HUDEP-2 (cell line): ENCODE data around the gene UCN2.
"Not testable (repeated sequence)": the region's sequence is repeated elsewhere in the genome, so short reads cannot be mapped to it uniquely, and the experiment has no call there.

Experiments used
- DNase-seq, 76 experiments: peaks; one replicate each; lab custom pipeline; 2025; ENCODE audit not compliant: unreplicated experiment in 76 of 76; lab: John Stamatoyannopoulos, UW

Gene UCN2

DNA sequence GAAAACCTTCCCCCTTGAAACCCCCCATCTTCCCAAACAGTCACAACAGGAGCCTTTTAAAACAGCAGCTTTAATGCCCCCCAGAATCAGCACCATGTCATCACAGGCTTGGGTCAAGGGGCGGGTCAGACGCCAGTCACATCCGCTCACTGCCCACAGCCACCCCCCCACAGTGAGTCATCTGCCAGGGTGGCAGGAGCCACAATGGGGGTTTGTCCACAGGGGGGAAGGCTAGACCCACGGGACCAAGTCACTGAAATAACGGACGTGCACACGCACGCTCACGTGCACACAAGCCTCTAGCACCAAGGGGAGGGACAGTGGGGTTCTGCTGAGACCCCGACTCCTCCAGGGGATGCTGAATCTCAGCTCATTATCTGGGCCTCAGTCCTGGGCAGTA is 441 bp upstream of the UCN2 start:
- peak in 57 of 76 experiments; percentile 1 to 78 (median 45) for DNase-seq

DNA sequence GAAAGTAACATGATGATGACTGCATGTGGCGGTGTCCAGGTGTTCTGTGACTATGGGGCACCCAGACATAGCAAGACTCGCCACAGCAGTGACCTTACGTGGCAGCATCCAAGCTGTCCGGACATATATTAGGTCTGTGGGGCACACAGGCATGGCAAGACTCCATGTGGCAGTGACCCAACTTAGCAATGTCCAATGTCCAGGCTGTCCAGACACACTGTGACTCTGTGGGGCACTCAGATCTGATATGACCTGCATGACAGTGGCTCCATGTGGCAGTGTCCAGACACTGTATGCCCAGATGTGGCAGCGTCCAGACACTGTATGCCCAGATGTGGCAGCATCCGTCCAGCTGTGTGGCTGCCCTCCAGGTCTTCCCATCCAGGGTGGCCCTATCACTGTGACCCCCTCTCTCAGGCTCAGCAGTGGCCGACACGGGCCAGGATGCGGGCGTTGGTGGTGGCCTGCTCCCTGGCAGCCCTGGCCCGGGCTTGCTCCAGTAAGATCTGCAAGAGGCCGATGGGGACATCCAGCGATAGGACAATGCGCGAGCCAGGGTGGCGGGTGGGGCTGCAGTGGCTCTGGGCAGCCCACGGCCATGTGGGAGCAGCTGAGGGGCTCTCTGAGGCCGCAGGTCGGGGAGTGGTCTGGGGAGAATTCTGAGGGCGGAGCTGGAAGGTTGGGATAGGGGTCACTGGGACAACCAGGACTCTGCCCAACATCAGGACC is 1.1 kb downstream of the UCN2 start:
- DNase-seq: no peak

DNA sequence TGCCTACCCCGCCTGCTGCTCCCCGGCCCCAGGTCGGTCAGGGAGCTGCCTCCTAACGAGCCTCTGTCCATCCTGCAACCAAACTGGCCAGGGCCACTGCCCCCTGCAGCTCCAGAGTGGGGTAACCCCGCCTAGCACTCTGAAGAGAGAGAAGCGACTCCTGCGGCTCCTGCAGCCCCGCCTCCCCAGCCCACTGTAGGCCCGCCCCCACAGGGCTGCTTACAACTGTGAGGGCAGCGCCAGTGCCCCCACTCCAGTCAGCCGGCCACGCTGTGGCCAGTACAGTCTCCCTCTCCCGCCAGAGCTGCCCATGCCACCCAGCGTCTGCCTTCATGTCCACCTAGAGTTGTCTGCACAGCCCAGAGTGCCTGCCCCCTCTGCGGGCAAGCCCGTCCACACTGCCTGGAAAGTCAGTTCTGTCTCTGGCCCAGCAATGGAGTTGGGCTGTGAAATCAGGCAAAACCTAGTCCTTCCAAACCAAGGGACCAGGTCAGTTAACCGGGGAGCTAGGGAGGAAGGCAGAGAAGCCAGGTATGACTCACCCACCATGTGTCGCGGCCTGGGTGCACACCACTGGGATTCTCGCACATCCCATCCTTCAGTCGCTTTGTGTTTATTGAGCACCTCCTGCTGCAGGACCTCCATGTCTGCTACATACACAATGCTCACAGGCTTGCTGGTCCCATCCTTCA is 2.4 kb downstream of the UCN2 start:
- peak in 10 of 76 experiments; percentile 3 to 35 (median 20) for DNase-seq

DNA sequence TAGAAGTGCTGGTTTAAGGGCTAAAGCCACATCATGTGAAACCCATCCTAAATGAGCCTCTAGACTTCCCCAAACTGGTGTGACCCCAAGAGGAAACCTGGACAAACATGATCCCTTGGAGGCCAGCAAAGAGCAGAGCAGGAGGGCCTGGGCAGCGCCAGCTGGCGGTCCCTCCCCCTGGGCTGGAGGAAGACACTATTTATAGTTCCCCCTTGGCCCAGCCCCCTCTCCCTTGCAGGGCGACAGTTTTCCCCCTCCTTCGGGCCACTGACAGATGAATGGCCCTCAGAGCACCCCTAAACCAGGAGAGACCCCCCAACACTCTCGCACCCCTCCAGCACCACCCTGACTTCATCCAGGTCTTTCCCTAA is 2.9 kb downstream of the UCN2 start:
- no peak for DNase-seq

DNA sequence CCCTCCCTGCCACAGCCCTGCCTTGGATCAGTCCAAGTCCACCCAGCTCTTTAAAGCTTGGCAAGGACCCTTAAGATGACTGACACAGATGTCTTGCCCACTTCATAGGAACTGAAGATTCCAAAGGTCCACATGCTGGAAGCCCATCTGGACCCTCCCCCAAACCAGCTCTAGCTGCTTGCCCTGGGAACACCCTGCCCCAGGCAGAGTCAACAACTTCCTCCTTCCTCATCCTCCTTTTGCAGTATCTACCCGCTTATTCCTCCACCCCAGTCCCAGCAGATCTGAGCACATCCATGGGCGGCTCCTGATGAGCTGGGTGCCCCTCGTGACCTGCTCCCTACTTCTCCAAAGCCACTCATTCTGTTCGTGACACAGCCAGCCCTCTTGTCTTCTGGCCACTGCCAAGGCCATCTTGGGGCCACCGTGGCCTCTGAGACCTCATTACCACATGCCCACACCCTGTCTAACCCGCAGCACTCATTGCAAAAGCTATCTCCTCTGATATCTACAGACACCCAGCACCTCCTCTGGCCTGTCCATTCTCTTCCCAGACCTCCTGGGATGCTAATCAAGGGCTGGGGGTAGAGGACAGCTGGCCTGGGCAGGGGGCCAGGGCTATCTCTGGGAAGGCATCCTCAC is 5.0 kb downstream of the UCN2 start:
- DNase-seq: peak in 2 of 76 experiments; percentile 8 to 44

DNA sequence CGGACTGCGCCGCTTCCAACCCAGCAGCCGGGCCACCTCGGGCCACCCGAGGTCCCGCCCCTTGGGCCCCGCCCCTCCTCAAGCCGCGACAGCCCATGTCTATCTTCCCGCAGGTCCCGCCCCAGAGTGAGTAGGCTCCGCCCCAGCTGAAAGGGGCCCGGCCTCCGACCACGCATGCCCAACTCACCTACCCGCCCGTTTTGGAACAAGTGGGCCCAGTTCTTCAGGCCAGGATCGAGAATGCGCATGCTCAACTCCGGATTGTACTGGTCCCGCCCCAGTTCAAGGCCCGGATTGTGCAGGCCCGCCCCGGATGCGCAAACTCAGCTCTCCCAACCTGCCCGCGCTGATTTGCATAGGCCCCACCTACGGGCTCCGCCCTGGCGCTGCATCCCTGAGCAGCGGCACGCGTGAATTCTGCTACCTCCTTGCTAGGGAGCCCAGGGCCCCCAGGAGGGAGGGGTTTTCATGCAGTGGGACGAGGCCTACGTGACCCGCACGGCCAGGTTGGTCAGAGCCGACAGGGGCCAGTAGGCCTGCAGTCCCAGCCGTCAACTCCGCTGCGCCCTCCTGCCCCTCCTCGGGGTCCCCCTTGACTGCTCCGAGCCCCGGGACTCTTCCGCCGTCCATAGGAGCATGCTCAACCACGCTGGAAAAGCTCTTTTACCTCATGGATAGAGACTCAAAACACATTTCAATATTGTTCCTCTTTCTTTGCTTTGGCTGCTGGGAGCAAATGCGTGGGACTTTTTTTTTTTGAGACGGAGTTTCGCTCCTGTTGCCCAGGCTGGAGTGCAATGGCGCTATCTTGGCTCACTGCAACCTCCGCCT is 6.6 kb downstream of the UCN2 start, which contains the start of gene PFKFB4:
Gene PFKFB4 (minus strand): TSS at position 8 of the 831 bp plus-strand sequence. CDS start 26 bp downstream, outside the sequence.
- DNase-seq: peak in 75 of 76 experiments; percentile 91 to 100 (median 99)

DNA sequence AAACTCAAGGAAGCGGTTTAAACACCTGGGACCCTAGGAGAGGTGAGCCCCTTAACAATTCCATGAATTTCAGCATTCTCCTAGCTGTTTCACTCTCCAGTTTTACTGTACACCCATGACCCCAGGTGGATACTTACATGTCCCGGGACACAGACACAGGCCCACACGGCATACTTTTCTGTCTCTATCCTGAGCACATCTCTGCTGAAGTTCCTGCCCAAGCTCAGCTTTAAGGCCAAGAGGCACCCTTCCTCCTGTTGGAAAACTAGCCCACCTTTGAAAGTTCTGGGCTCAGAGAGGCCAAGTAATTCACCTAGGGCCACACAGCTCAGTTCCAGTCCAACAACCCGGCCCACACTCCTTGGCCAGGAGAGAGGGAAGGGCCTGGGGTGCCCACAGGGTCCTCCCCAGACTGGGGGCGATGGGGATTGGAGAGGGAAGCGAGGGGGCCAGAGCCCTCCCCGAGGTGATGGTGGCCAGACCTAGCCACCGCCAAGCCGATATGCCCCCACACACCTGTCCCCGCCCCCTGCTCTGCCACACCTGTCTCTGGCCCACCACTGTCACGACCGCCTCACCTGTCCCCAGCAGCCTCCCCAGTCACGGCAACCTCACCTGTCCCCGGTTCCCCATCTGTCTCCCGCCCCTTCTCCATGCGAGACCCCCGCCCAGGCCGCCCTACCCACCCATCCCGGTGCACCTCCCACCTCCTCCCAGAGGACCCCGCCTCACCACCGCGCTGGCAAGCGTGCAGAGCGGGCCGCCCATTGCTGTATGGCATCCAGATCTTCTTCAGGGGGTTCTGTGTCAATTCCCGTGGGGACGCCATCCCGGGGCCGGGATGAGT is 7.4 kb downstream of the UCN2 start:
- no peak for DNase-seq

DNA sequence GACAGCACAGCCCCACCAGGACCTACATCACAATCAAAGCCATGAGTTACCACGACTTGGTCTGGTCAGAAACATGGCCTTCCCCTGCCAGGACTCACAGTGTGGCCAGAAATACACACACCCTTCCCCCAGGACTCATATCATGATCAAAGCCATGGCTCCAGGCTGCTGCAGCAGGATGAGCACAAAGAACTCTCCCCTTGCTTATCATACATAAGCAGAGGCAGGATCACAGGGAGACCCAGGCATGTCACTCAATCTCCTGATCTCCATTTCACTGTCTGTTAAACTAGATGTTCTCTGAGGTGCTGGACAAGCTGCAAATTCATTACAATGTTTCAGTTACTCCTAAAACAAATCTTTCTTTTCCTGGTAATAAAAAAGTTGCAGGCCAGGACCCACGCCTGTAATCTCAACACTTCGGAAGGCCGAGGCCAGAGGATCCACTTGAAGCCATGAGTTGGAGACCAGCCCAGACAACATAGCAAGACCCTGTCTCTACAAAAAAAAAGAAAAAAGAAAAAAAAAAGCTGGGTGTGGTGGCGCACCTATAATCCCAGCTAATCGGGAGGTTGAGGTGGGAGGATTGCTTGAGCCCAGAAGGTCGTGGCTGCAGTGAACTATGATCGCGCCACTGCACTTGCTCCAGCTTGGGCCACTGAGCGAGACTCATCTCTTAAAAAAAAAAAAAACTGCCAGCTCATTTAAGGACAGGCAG is 8.2 kb downstream of the UCN2 start:
- peak in 74 of 76 experiments; percentile 5 to 84 (median 63) for DNase-seq

DNA sequence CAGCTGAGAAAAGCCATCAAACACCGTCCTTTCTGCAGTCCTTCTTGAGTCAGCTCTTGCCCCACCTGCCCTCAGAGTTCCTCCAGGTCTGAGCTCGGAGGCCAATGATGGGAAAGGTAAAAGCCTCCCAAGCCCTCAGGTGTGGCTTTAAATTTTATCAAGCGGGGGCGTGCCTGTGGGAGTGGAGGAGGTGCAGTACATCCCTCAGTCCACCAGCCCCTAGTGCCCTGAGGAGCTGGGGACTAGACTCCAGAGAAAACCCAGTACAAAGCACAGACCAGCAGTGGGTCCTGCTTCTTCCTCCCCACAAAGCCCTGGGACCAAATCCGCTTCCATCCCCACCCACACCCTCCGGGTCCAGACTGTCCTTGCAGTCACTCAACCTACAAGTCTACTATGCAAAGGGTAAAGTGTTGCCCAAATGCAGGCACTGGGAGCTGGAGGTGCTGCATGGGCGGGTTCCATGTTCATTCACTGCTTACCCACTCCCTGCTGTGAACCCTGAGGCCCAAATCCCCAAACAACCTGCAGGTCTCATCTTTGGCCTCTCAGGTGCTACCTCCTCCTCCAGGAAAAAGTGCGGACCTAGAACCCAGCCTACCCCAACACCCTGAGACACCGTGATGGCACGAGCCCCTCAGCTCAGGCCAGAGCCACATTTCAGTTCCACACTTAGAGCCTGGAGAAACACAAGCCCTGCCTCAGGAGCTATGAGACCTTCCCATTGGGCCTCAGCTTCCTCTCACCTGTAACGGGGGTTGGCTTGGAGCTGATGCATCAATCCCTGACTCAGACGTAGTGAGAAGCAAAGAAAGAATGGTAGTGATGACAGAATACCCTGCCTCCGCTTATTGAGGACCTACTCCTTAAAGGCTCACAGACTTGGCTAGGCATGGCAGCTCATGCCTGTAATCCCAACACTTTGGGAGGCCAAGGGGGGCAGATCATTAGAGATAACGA is 9.4 kb downstream of the UCN2 start:
- DNase-seq: no peak

DNA sequence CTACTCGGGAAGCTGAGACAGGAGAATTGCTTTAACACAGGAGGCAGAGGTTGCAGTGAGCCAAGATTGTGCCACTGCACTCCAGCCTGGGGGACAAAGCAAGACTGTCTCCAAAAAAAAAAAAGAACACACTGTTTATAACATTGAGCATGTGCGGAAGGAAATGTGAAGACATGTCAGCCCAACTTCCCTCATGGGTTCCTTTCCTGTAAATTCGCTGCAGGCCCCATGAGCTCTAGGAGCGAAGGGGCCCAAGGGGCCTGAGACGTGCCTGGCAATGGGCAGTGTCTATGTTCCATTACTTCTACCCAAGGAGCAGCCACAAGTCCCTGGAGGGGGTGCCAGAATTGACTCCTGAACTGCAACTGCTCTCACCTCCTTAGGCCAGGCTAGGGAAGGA is 10.2 kb downstream of the UCN2 start:
- no peak for DNase-seq

DNA sequence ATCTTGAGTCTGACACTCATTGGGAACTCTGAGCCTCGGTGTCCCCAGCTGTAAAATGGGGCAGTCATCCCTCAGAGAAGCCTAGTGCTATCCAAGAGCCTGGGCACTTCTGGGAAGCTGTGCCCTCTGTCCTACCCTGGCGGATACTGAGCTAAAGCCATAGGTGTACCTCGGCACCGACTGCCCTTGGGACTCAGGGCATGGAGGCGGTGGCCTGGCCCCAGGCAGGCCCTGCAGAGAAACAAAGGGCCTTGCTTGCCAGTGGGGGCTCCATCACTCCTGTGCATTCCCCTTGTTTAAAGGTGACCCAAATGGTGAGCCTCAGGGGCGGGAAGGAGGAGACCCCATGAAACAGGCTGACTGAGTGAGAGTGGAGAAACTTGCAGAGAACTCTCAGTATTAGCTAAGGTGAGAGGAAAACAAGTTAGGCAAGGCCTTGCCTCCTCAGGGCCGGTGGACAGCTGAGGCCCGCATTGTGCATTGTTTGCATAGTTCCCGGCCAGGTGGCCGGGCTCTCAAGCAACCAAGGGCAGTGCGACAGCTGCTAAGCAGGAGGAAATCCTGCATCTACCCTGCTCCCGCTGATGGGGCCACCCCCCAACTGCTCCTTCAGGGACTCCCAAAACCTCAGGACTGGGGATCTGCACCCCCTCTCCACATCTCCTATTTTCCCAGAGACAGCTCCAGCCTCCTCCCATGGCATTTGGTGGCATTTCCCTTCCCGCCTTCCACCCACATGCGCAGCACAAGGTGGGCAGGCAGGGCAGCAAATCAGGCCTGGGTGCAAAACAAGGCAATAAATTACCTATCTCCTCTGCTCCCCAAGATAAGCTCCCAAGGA is 11.2 kb downstream of the UCN2 start:
- no peak for DNase-seq

DNA sequence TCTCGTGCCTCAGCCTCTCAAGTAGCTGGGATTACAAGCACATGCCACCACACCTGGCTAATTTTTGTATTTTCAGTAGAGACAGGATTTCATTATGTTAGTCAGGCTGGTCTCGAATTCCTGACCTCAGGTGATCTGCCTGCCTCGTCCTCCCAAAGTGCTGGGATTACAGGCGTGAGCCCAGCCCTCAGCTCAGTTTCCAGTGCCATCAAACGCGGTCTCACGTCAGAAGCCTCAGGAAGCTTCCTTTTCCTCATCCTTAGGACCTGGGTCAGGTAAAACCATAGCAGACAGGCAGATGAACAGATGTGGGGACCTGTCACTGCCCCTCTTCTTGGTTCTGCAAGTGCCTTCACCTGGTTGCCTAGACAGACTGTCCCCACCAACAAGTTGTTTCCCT is 11.9 kb downstream of the UCN2 start:
- DNase-seq: not testable (repeated sequence)

DNA sequence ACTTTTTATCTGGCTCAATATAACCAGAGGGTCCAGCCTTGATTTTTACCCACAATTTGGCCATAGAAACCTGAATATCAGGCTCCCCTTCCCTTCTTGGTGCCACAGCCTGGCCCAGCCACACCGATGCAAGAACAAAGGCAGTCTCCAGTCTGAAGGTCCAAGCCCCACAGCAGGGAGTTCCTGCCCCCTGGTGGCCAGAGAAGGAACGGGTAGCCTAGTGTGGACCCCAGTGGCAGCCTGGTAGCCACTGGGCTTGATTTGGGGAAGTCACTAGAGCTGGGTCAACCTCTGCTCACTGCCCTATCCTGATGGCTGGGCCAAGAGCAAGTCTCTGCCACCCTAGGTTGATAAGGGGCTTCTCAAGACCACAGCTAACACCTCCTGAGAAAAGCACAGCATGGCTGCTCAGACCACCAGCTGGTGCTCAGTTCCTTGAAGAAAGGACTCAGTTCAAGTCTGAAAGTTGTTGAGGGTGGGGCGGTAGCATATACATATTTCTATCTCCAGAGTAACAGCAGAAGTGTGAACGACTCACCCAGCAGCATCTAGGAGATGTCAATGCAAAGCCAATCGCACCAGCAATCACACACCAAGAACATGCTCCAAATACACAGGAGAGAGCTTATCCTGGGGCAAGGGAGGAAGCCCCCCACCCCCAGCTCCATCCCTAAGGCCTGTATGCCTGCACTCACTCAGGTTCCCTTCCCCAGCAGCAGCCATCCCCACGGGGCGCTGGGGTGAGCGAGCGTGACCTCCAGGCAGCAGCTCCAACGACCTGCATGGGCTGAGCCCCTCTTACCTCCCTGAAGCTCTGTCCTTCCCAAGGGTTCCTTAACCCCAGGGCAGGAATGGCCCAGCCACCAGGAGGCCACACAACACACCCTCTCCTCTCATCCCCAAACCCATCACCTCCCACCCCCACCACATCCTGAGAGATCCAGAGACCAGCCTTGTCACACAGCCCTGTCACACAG is 14.6 kb downstream of the UCN2 start:
- DNase-seq: peak in 70 of 76 experiments; percentile 3 to 80 (median 60)

DNA sequence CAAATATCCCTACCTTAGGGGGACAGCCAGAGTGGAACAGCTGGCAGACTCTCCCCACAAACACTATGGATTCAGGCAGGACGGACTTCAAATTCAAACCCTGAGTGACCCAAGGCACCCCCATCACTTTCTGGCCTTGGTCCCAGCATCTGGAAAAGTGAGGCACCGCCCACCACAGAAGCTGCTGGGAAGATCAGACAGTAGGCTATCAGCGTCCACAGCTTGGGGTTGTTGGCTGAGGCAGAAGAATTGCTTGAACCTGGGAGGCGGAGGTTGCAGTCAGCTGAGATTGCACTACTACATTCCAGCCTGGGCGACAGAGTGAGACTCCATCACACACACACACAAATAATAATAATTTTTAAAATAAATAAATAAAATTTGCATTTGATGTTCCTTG is 15.5 kb downstream of the UCN2 start:
- DNase-seq: peak in 71 of 76 experiments; percentile 7 to 88 (median 65)

DNA sequence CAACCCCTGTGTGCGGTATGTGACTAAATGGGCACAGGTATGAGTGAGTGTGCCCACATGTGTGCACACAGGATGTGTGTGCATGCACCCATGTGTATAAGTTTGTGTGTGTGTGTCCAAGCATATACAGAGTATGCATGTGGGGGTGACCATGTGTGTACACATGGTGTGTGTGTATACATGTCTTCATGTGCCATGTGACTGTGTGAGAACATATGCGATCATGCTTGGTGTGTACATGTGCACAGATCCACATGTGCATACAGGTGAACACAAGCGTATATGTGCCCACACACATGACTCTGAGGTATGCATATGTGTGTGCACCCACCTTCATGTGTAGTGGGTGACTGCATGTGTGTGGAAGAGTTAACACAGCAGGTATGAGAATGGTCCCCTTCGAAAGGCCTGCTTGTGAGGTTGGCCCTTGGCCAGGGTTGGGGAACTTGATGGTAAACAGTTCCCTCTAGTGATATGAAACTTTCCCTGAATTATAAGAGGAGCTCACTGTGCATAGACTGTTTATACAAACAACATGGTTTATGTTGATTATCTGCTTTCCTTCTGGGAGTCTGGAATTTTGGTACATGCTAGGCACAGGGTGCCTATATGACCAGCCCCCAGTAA is 17.3 kb downstream of the UCN2 start:
- peak in 2 of 76 experiments; percentile 5 to 8 for DNase-seq

DNA sequence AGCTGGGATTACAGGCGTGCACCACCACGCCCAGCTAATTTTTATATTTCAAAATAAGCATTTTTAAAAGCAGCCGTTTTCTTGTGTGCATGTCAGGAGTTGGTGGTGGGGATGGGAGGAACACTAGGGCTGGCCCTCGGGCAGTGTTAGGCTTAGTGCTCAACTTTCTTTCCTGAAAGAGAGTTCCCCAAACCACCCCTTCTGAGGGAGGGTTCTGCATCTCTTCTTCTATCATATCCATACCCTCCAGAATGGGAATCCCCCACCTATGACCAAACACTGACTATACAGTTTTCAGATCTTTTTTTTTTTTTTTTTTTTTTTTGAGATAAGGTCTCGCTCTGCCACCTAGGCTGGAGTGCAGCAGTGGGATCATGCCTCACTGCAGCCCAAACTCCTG is 19.4 kb downstream of the UCN2 start:
- no peak for DNase-seq
